HG03025 (cell line): ENCODE results near the gene VPS13A.
"Not testable (repeated sequence)": the region's sequence is repeated elsewhere in the genome, so short reads cannot be mapped to it uniquely, and the experiment has no call there.

Experiments
- ATAC-seq: cut with Tn5 transposase; IDR thresholded peaks from one replicate; pipeline ENCODE4 v1.9.1; 2021; ENCODE audit warnings: mild to moderate bottlenecking, moderate library complexity; ENCODE audit not compliant: unreplicated experiment, low FRiP score

The VPS13A gene

DNA sequence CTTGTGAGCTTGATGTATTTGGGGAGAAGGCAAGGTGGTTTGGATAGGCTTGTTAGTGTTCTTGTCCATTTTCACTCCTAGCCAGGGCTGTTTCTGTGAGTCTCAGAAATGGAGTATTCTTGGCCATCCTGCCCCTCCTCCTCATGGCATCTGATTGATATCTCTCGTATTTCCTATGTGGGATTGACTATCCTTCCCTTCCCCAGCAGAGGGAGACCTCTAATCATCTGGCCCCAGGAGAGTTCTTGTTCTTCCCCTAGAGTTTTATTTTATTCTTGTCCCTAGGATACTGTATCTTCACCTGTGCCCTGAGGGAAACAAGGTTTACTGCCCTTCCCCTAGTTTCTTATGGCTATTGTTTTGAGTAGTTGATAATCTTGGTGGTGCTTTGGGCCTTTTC is 114.4 kb downstream of the VPS13A start:
- ATAC-seq: no peak

DNA sequence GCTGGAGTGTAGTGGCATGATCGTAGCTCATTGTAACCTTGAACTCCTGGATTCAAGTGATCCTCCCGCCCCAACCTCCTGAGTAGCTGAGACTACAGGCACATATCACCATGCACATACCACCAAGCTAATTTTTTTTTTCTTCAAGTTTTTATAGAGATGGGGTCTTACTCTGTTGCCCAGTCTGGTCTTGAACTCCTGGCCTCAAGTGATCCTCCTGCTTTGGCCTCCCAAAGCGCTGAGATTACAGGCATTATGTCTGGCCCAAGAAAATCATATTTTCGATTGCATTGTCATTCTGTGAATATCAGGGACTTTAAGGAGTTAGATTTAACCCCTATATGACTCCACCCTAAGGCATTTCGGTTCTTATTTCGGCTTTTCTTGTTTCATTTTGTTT is 116.6 kb downstream of the VPS13A start:
- no peak for ATAC-seq

DNA sequence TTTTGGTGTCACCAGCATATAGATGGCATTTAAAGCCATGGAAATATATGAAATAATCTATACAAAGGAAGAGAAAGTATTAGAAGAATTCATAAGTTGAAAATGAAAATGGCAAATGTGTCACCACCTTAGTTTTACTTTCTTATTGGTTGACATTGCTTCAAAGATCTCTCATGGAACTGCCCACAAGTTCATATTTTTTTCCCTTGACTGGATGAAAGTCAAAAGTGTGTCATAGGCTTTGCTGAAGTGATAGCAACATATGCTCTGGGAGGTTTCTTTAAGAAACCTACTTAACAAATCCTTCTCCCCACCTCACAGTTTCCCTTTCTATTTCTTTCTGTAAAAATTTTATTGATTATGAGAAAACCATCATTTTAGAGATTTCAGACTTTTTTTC is 127.2 kb downstream of the VPS13A start:
- ATAC-seq: no peak

DNA sequence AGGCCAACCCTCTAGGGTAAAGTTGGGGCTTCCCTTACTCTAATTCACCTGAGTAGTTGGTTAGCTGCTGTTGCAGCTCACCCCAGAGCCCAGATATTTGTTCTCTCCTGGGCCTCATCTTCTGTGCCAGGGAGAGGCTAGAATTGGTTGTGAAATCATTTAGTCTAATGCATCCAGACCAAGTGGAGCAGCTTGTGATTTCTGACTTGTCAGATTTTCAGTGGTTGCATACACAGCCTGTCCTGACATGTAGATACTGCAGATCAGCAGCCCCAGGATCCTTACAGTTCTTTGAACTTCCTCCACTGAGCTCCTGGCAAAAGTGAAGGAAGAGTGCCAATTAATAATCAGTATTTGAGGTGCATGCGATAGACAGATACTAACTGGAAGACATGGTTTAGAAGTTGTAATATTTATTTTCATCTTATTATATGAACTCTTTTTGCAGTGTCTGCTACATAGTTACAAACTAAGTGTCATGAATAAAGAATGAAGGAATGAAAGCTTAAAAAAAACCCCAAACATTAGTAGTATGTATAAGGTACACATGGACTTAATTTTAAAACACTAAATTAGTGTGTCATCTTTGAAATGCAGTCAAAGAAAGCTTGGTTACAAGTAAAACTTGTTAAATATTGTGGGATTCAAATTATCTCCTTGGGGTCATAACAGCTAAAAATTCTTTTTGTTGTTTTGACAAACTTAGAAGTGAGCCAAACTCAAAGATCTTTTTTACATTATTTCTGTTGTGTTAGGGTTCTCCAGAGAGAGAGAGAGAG is 128.5 kb downstream of the VPS13A start:
- ATAC-seq: no peak

GRCh38 chr9:77307166-77307565 is 129.8 kb downstream of the VPS13A start:
- no peak for ATAC-seq

- ATAC-seq: no peak
Observed at GRCh38 chr9:77316058-77316457, 138.7 kb downstream of the VPS13A start.

- no peak for ATAC-seq
Observed at GRCh38 chr9:77325058-77325457, 147.7 kb downstream of the VPS13A start.

DNA sequence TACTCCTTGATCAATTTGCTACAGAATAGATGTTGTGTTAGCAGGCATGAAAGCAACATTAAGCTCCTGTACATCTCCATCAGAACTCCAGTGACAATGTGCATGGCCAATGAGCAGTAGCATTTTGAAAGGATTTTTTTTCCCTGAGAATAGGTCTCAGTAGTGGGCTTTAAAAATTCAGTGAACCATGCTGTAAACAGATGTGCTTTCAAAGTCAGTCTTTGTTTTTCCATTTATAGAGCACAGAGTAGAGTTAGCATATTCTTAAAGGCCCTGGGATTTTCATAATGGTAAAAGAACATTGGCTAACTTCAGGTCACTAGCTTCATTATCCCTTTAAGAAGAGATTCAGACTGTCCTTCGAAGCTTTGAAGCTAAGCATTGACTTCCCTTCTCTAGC is 150.8 kb downstream of the VPS13A start:
- ATAC-seq: no peak

GRCh38 chr9:77370064-77370463 is 192.7 kb downstream of the VPS13A start:
- ATAC-seq: no peak

DNA sequence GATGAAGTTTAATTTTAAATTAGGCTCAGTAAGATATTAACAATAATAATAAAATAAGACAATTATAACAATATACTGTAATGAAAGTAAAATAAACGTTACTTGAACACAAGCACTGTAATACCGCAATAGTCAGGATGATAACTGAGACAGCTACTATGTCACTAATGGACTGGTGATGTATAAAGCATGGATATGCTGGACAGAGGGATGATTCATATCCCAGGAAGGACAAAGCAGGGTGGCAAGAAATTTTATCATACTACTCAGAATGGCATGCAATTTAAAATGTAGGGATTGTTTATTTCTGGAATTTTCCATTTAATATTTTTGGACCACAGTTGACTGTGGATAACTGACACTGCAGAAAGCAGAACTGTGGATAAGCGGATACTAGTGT is 196.9 kb downstream of the VPS13A start:
- ATAC-seq: no peak

- ATAC-seq: no peak
Observed at GRCh38 chr9:77375956-77376532, 198.7 kb downstream of the VPS13A start.

DNA sequence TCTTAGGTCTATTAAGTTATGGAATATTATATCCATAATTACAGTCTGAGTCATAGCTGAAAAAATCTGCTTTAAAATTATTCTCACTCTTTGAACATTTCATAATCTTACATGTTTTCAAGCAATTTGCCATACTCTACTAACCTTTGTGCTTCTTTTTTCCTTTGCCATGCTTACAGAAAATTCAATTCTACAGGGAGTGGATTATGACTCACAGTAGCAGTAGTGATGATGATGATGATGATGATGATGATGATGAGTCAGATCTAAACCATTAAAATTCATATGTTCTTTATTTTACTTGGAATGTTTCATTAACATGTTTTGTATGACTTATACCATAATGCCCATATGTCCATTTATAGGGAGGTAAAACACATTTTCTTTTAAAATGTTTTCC is 207.1 kb downstream of the VPS13A start:
- ATAC-seq: no peak

DNA sequence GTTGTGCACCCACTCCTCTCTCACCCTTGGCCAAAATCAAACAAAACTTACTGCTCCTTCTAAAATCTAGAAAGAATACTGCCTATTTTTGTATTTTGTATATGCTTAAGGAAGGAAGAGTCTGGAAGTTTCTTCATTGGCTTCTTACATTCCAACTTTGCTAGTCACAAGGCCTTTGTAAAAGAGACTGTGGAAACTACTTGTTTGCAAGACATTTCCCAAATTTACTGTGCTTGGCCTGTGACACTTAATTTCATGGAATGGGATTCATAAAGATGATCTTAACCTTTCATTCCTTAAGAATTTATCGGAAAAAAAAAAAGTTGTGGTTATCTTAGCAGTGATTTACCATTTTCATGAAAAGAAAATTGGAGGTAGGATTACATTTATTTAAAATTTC is 208.9 kb downstream of the VPS13A start:
- ATAC-seq: no peak

GRCh38 chr9:77391834-77392233 is 214.5 kb downstream of the VPS13A start:
- no peak for ATAC-seq

DNA sequence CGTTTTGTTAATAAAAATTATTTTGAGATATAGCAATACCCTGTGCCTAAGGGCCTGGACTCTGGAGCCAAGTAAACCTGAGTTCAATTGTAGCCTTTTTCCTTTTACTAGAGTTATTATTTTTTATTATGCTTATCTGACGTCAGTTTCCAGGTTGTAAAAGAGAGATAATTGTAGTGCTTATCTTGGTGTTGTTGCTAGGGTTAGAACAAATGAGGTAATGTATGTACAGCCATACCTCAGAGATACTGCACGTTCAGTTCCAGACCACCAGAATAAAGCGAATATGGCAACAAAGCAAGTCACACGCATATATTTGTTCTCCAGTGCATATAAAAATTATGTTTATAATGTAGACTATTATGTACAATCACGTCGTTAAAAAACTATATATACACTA is 215.0 kb downstream of the VPS13A start:
- ATAC-seq: no peak

DNA sequence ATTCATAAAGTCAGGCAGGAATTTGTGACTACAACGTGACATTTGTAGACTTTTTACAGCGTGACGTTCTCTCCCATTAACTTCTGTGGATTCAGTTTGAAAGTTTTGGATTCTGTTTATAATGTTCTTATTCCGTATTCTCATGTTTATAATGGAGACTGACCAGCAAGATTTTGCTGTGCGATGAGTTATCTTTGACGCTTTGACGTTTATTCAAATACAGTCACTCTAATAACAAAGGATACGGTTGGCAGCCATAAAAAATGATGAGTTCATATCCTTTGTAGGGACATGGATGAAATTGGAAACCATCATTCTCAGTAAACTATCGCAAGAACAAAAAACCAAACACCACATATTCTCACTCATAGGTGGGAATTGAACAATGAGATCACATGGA is 221.2 kb downstream of the VPS13A start:
- ATAC-seq: not testable (repeated sequence)

DNA sequence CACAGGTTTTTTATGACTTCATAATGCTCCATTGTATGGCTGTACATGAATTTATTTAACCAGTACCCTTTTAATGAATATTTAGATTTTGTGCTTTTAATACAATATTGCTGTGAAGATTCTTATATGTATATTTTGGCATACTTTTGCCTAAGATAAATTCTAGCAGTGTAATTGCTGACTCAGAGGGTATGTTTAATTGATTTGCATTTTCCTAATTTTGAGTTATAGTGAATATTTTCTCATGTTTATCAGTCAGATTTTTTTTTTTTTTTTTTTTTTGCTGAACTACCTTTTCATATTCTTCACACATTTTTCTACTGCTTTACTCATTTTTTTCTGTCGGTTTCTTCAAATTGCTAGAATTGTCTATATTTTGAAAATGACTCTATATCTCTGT is 222.6 kb downstream of the VPS13A start:
- ATAC-seq: no peak

GRCh38 chr9:77402286-77402685 is 225.0 kb downstream of the VPS13A start:
- no peak for ATAC-seq

- no peak for ATAC-seq
Observed at GRCh38 chr9:77403239-77403638, 225.9 kb downstream of the VPS13A start.

DNA sequence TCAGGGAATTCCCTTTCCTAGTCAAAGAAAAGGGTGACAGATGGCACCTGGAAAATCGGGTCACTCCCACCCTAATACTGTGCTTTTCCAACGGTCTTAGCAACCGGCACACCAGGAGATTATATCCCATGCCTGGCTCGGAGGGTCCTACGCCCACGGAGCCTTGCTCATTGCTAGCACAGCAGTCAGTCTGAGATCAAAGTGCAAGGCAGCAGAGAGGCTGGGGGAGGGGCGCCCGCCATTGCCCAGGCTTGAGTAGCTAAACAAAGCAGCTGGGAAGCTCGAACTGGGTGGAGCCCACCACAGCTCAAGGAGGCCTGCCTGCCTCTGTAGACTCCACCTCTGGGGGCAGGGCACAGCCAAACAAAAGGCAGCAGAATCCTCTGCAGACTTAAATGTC is 231.2 kb downstream of the VPS13A start:
- not testable (repeated sequence) for ATAC-seq

- ATAC-seq: no peak
Observed at GRCh38 chr9:77417566-77417965, 240.2 kb downstream of the VPS13A start.

- no peak for ATAC-seq
Observed at GRCh38 chr9:77418226-77418625, 240.9 kb downstream of the VPS13A start.
